ENCODE results near the gene ITPR2. TPM values are rescaled to one million over a fixed set of nuclear protein-coding genes. Genes with fewer than 3 reads are reported as not detected.

Gene ITPR2
- total and polyA plus RNA-seq, 2 of the 13 experiments (the other 11 are each of a cell fraction or from before 2014, with no cell fraction given), result 31.9 to 81.9 TPM

DNA sequence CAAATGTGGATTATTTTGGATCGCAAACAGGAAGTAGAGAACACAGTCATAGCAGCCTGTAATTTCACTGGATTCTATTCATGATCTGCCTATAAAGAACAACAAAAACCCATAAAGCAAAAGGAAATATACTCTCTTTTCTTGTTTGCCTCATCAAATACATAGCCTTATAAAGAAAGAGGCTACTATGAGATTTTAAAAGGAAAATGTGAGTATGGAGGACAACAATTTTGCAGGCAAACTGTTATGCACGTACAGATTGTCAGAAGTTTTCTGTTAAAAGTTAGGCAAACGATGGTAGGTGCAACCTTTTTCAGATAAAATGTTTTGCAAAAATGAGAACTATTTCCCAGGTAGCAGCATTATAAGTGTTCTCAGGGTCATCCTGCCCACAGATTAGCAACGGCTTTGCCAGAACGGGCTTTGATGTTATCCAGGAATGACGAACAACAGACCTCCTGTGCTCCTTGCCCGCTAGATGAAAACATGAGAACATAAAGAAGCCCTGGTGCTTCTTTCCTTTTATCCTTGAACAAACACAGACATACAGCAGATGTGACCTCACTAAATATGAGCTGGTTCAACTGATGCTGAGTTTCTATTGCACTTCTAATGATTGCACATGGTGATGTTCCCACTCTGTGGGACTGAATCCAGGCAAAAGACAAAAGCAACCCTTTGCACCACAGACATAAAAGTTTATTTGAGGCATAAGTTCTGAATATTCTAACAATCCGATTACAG, 88.1 kb downstream of the ITPR2 start (continued):
- TF ChIP-seq, protein P1, sequence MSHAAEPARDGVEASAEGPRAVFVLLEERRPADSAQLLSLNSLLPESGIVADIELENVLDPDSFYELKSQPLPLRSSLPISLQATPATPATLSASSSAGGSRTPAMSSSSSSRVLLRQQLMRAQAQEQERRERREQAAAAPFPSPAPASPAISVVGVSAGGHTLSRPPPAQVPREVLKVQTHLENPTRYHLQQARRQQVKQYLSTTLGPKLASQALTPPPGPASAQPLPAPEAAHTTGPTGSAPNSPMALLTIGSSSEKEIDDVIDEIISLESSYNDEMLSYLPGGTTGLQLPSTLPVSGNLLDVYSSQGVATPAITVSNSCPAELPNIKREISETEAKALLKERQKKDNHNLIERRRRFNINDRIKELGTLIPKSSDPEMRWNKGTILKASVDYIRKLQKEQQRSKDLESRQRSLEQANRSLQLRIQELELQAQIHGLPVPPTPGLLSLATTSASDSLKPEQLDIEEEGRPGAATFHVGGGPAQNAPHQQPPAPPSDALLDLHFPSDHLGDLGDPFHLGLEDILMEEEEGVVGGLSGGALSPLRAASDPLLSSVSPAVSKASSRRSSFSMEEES (CRISPR knock-in tag; IDR thresholded peaks at IDR 0.05), result peak; percentile 69; the same call in 1 of the 2 replicates
- TF ChIP-seq, protein P2, sequence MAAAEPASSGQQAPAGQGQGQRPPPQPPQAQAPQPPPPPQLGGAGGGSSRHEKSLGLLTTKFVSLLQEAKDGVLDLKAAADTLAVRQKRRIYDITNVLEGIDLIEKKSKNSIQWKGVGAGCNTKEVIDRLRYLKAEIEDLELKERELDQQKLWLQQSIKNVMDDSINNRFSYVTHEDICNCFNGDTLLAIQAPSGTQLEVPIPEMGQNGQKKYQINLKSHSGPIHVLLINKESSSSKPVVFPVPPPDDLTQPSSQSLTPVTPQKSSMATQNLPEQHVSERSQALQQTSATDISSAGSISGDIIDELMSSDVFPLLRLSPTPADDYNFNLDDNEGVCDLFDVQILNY (CRISPR knock-in tag; conservative IDR thresholded peaks at IDR 0.05), result no peak
- TF ChIP-seq FOXO1 (CRISPR knock-in tag; IDR thresholded peaks at IDR 0.05), result peak; percentile 99
- no peak for TF ChIP-seq EZH2 (conservative IDR thresholded peaks at IDR 0.05; ENCODE audit: low read depth, low read length)
- TF ChIP-seq ZUFSP (CRISPR knock-in tag; IDR thresholded peaks at IDR 0.05; ENCODE audit: borderline replicate concordance), result no peak
- TF ChIP-seq ZNF276 (CRISPR knock-in tag; IDR thresholded peaks at IDR 0.05; ENCODE audit: low read depth), result no peak
- no peak for TF ChIP-seq ZNF709 (CRISPR knock-in tag; IDR thresholded peaks at IDR 0.05)
- peak; percentile 98 for TF ChIP-seq TEAD3 (CRISPR knock-in tag; optimal IDR thresholded peaks at IDR 0.05; ENCODE audit: borderline replicate concordance)
- TF ChIP-seq HNF4A (CRISPR knock-in tag; IDR thresholded peaks at IDR 0.05), result peak; percentile 87
- TF ChIP-seq, protein P3, sequence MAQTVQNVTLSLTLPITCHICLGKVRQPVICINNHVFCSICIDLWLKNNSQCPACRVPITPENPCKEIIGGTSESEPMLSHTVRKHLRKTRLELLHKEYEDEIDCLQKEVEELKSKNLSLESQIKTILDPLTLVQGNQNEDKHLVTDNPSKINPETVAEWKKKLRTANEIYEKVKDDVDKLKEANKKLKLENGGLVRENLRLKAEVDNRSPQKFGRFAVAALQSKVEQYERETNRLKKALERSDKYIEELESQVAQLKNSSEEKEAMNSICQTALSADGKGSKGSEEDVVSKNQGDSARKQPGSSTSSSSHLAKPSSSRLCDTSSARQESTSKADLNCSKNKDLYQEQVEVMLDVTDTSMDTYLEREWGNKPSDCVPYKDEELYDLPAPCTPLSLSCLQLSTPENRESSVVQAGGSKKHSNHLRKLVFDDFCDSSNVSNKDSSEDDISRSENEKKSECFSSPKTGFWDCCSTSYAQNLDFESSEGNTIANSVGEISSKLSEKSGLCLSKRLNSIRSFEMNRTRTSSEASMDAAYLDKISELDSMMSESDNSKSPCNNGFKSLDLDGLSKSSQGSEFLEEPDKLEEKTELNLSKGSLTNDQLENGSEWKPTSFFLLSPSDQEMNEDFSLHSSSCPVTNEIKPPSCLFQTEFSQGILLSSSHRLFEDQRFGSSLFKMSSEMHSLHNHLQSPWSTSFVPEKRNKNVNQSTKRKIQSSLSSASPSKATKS (CRISPR knock-in tag; IDR thresholded peaks at IDR 0.05), result no peak
- TF ChIP-seq SNAI1 (CRISPR knock-in tag; IDR thresholded peaks at IDR 0.05; ENCODE audit: borderline replicate concordance), result peak; percentile 43; the same call in 1 of the 2 replicates
- TF ChIP-seq THYN1 (CRISPR knock-in tag; IDR thresholded peaks at IDR 0.05; ENCODE audit: borderline replicate concordance, low read depth), result no peak
- peak; percentile 99 for TF ChIP-seq BCL6 (CRISPR knock-in tag; IDR thresholded peaks at IDR 0.05)
- TF ChIP-seq ZBTB7A (CRISPR knock-in tag; IDR thresholded peaks at IDR 0.05), result no peak
- peak; percentile 97 for TF ChIP-seq MED8 (CRISPR knock-in tag; IDR thresholded peaks at IDR 0.05; ENCODE audit: insufficient replicate concordance)
- TF ChIP-seq KMT2A (CRISPR knock-in tag; IDR thresholded peaks at IDR 0.05), result 0 out of 2 replicates have a peak, but pooled peaks have one; percentile 54
- no peak for TF ChIP-seq EEA1 (CRISPR knock-in tag; IDR thresholded peaks at IDR 0.05; ENCODE audit: borderline replicate concordance)
- no peak for TF ChIP-seq SMAD1 (CRISPR knock-in tag; IDR thresholded peaks at IDR 0.05; ENCODE audit: borderline replicate concordance, low read depth)
- TF ChIP-seq ZNF331 (CRISPR knock-in tag; IDR thresholded peaks at IDR 0.05), result peak; percentile 81; the same call in 1 of the 2 replicates
- TF ChIP-seq CCDC6 (CRISPR knock-in tag; IDR thresholded peaks at IDR 0.05), result peak; percentile 41; the same call in 1 of the 2 replicates
- peak; percentile 96 for TF ChIP-seq GATA4 (IDR thresholded peaks at IDR 0.05; ENCODE audit: borderline replicate concordance, low read depth)
- no peak for TF ChIP-seq ADNP (CRISPR knock-in tag; IDR thresholded peaks at IDR 0.05)
